Spleen (tissue), 7 donors: ENCODE measurements around the gene TERT.

Source experiments
- CTCF ChIP-seq, 11 experiments: fragments of 200-600 bp in 7 of 11; fragments of 450-650 bp in 4 of 11; sonication (generic) in 4 of 11; IDR thresholded peaks in 8 of 11; conservative IDR thresholded peaks in 3 of 11; 1 replicate in 7 of 11; 2 replicates in 4 of 11; pipeline versions ENCODE4 v1.4.0 to v1.8.0; 2016 to 2021; ENCODE audit warnings: antibody characterized with exemption in 11 of 11, inconsistent platforms in 4 of 11, mild to moderate bottlenecking in 1 of 11
- POLR2A ChIP-seq, 3 donors: fragments of 450-650 bp; IDR thresholded peaks; one replicate each; pipeline ENCODE4 v1.5.1; 2017; ENCODE audit warnings: antibody characterized with exemption in 3 of 3, mild to moderate bottlenecking in 1 of 3
- POLR2AphosphoS5 ChIP-seq, 3 donors: sonication (generic); formaldehyde crosslinking; IDR thresholded peaks; one replicate each; pipeline ENCODE4 v1.5.1; 2017; ENCODE audit warnings: antibody characterized with exemption in 3 of 3
- donor health status: DM: no; HTN: no; CAD: no; lungs with moderate emphysema.
- donor health status: DM: no; HTN: no; CAD: no.
- donor health status: DM: no; HTN: no; CAD: no.

GRCh38 chr5:1251678-1252580 lies 42.9 kb downstream of the TERT start:
- TF ChIP-seq CTCF (IDR thresholded peaks at IDR 0.05 in 8 of 11, conservative IDR thresholded peaks at IDR 0.05 in 3 of 11) (no peak), POLR2A (IDR thresholded peaks at IDR 0.05) (no peak), POLR2AphosphoS5 (IDR thresholded peaks at IDR 0.05) (no peak)
